ENCODE measurements around the gene RSRC1.

- no peak for TF ChIP-seq POLR2A (IDR thresholded peaks at IDR 0.05; ENCODE audit: low read length)
- TF ChIP-seq GATA1 (IDR thresholded peaks at IDR 0.05; ENCODE audit: low read depth, low read length), result no peak
Measured at GRCh38 chr3:158233791-158234190, 123.9 kb downstream of the RSRC1 start.
